GM21576 (cell line): ENCODE data around the gene EPB41L3.
"Not testable (repeated sequence)": the region's sequence is repeated elsewhere in the genome, so short reads cannot be mapped to it uniquely, and the experiment has no call there.

Experiments
- ATAC-seq: cut with Tn5 transposase; IDR thresholded peaks from one replicate; pipeline ENCODE4 v1.9.1; 2021; ENCODE audit warnings: mild to moderate bottlenecking, moderate library complexity; ENCODE audit not compliant: unreplicated experiment

Gene EPB41L3

GRCh38 chr18:5543773-5544389 is at the start of gene EPB41L3:
Gene EPB41L3, minus strand, starts transcription at chr18:5543997. Its CDS starts 54,814 bp downstream, at chr18:5489183.
- no peak for ATAC-seq

- ATAC-seq, result no peak
Observed at GRCh38 chr18:5588529-5588928, 44.7 kb upstream of the EPB41L3 start.

- ATAC-seq, result no peak
Observed at GRCh38 chr18:5585653-5586052, 41.9 kb upstream of the EPB41L3 start.

- no peak for ATAC-seq
Observed at GRCh38 chr18:5584746-5585417, 41.1 kb upstream of the EPB41L3 start.

- no peak for ATAC-seq
Observed at GRCh38 chr18:5582849-5583681, 39.3 kb upstream of the EPB41L3 start.

- no peak for ATAC-seq
Observed at GRCh38 chr18:5582076-5582475, 38.3 kb upstream of the EPB41L3 start.

GRCh38 chr18:5574843-5575242 is 31.0 kb upstream of the EPB41L3 start:
- ATAC-seq, result no peak

- ATAC-seq, result no peak
Observed at GRCh38 chr18:5571666-5572065, 27.9 kb upstream of the EPB41L3 start.

- not testable (repeated sequence) for ATAC-seq
Observed at GRCh38 chr18:5570613-5571012, 26.8 kb upstream of the EPB41L3 start.

- ATAC-seq, result no peak
Observed at GRCh38 chr18:5568416-5568815, 24.6 kb upstream of the EPB41L3 start.

GRCh38 chr18:5558851-5559250 is 15.1 kb upstream of the EPB41L3 start:
- ATAC-seq, result no peak

- ATAC-seq, result no peak
Observed at GRCh38 chr18:5556310-5556974, 12.6 kb upstream of the EPB41L3 start.

GRCh38 chr18:5554629-5555028 is 10.8 kb upstream of the EPB41L3 start:
- no peak for ATAC-seq

- no peak for ATAC-seq
Observed at GRCh38 chr18:5546660-5547059, 2.9 kb upstream of the EPB41L3 start.

- no peak for ATAC-seq
Observed at GRCh38 chr18:5543036-5543680, 639 bp downstream of the EPB41L3 start.

GRCh38 chr18:5542515-5543035 is 1.2 kb downstream of the EPB41L3 start:
- no peak for ATAC-seq

GRCh38 chr18:5541644-5542043 is 2.2 kb downstream of the EPB41L3 start:
- no peak for ATAC-seq

GRCh38 chr18:5539391-5539790 is 4.4 kb downstream of the EPB41L3 start:
- no peak for ATAC-seq

- ATAC-seq, result no peak
Observed at GRCh38 chr18:5538544-5538943, 5.3 kb downstream of the EPB41L3 start.

GRCh38 chr18:5537860-5538259 is 5.9 kb downstream of the EPB41L3 start:
- ATAC-seq, result no peak

- no peak for ATAC-seq
Observed at GRCh38 chr18:5534845-5535244, 9.0 kb downstream of the EPB41L3 start.
